HepG2 (cell line): Measurements from ENCODE around the gene FUT6. TPM values are rescaled to one million over a fixed set of nuclear protein-coding genes. Genes with fewer than 3 reads are reported as not detected.

ENCODE experiments used
- ARID3A ChIP-seq: IDR thresholded peaks from 2 replicates; pipeline ENCODE4 v1.6.1; 2012; ENCODE audit warnings: low read depth, low read length, improper control_type of control experiment
- CERS6 ChIP-seq: sonication (generic); formaldehyde crosslinking; IDR thresholded peaks from 2 replicates; pipeline ENCODE4 v1.5.0; 2020; ENCODE audit warnings: missing genetic modification reagents
- MBD4 ChIP-seq: IDR thresholded peaks from 2 replicates; pipeline ENCODE4 v1.6.1; 2012; ENCODE audit warnings: low read length, inconsistent platforms, borderline replicate concordance
- NFIC ChIP-seq: IDR thresholded peaks from 2 replicates; pipeline ENCODE4 v1.6.1; 2012; ENCODE audit warnings: mild to moderate bottlenecking, low read length, inconsistent platforms
- POLR2G ChIP-seq: fragments of 200-400 bp; formaldehyde crosslinking; IDR thresholded peaks from 2 replicates; pipeline ENCODE4 v1.6.1; 2018; ENCODE audit warnings: mild to moderate bottlenecking, low read depth, low read length, moderate library complexity
- SOX6 ChIP-seq, 2 experiments: fragments of 450-650 bp in 1 of 2; sonication (generic) in 1 of 2; formaldehyde crosslinking in 1 of 2; IDR thresholded peaks; 2 replicates each; pipeline versions ENCODE4 v1.4.0 to v1.6.1; 2017 to 2020; ENCODE audit warnings: antibody characterized with exemption in 1 of 2, mild to moderate bottlenecking in 1 of 2, missing genetic modification reagents in 1 of 2
- ZBED4 ChIP-seq: sonication (generic); formaldehyde crosslinking; IDR thresholded peaks from 2 replicates; pipeline ENCODE4 v1.4.0; 2020; ENCODE audit warnings: missing genetic modification reagents, borderline replicate concordance
- ZFP41 ChIP-seq: sonication (generic); formaldehyde crosslinking; IDR thresholded peaks from 2 replicates; pipeline ENCODE4 v1.4.0; 2020; ENCODE audit warnings: mild to moderate bottlenecking, missing genetic modification reagents, borderline replicate concordance
- ZMYM2 ChIP-seq: sonication (generic); formaldehyde crosslinking; IDR thresholded peaks from 2 replicates; pipeline ENCODE4 v1.8.0; 2022; ENCODE audit warnings: mild to moderate bottlenecking, missing genetic modification reagents
- ZNF18 ChIP-seq: sonication (generic); formaldehyde crosslinking; IDR thresholded peaks from 2 replicates; pipeline ENCODE4 v1.8.0; 2022; ENCODE audit warnings: mild to moderate bottlenecking, missing genetic modification reagents; ENCODE audit not compliant: insufficient replicate concordance
- ZNF275 ChIP-seq: sonication (generic); formaldehyde crosslinking; IDR thresholded peaks from 2 replicates; pipeline ENCODE4 v1.8.0; 2022; ENCODE audit warnings: missing genetic modification reagents, mild to moderate bottlenecking, inconsistent platforms, borderline replicate concordance
- ZNF382 ChIP-seq: sonication (generic); formaldehyde crosslinking; IDR thresholded peaks from 2 replicates; pipeline ENCODE4 v1.5.0; 2020; ENCODE audit warnings: missing genetic modification reagents, mild to moderate bottlenecking, borderline replicate concordance
- ZNF543 ChIP-seq: sonication (generic); formaldehyde crosslinking; IDR thresholded peaks from 2 replicates; pipeline ENCODE4 v1.4.0; 2020; ENCODE audit warnings: mild to moderate bottlenecking, missing genetic modification reagents
- ZNF547 ChIP-seq: sonication (generic); formaldehyde crosslinking; IDR thresholded peaks from 2 replicates; pipeline ENCODE4 v1.5.1; 2020; ENCODE audit warnings: mild to moderate bottlenecking, missing genetic modification reagents
- polyA plus RNA-seq, 8 experiments: library from polyadenylated mRNA; depleted of rRNA in 3 of 8; stranded (reverse) in 7 of 8; unstranded in 1 of 8; fragments of >200 nt; fragmentation: Illumina TruSeq in 4 of 8; extraction: Trizol in 4 of 8; gene quantifications; 2 replicates each; pipeline versions ENCODE4 v1.2.1 to v1.2.3, GENCODE V29; 2011 to 2016; ENCODE audit warnings: low read depth in 4 of 8, missing spikeins in 1 of 8, mixed read lengths in 1 of 8; ENCODE audit not compliant: insufficient read depth in 1 of 8
- total RNA-seq, 5 experiments: library from RNA; depleted of rRNA; stranded (reverse); fragments of >200 nt; fragmentation: Illumina TruSeq; extraction: Trizol; gene quantifications; 2 replicates each; pipeline ENCODE4 v1.2.3, GENCODE V29; 2016; ENCODE audit warnings: low read depth in 1 of 5
- TF ChIP-seq, protein P1 (sequence below): IDR thresholded peaks from 2 replicates; pipeline ENCODE4 v1.6.1; 2016; ENCODE audit warnings: low read depth, control low read depth

FUT6 gene
- total and polyA plus RNA-seq, 2 of the 13 experiments (the other 11 are each of a cell fraction or from before 2014, with no cell fraction given): 8.2 to 27.7 TPM

DNA sequence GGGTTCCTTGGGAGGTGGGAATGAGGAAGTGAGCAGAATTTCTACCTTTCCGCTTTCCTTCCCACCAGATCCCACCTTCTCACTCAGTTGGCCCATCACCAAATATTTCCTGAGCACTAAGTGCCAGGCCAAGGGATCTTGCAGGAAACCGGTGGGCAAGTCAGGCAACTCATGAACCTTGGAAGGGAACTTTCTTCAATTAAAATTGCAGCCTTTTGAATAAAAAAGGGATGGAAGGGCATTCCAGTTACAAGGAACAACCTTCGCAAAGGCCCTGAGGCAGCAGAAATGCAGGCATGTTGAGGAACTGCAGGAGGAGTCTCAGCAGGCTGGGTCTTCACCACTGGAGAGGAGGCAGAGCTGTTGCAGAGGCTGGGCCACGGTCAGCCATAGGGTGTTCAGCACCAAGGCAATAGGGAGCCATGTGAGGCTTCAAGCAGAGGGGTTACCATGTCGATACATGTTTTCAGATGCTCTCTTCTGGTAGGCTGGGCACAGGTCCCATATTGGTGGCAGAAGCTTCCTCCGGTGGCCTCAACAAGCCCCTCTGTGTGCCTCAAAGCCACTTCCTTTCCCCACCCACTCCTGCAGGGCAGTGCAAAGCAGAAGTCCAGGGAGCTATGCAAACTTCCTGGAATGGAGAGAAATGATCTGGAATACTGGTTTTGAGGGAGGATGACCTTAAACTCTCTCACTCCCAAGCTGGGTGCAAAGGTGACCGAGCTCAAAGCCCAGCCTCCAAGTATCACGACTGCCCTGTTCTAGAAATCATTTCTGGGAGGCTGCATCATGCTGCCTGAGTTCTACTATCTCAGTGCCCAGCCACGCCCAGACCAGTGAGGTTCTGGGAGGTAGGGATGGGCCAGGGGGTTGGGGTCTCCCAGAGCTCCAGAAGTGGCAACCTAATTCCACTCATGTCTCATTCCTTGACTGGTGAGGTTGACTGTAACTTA, at the start of gene FUT6 (continued):
- TF ChIP-seq ZNF275 (CRISPR knock-in tag): 0 out of 2 replicates have a peak, but pooled peaks have one; percentile 9
- no peak for TF ChIP-seq ARID3A
- peak; percentile 66 for TF ChIP-seq ZMYM2 (CRISPR knock-in tag)
- no peak for TF ChIP-seq SOX6 (IDR thresholded peaks at IDR 0.05)
- peak; percentile 23; the same call in 1 of the 2 replicates for TF ChIP-seq SOX6 (CRISPR knock-in tag; IDR thresholded peaks at IDR 0.05)
- TF ChIP-seq CERS6 (CRISPR knock-in tag): no peak
- peak; percentile 70 for TF ChIP-seq ZNF18 (CRISPR knock-in tag)
- TF ChIP-seq ZFP41 (CRISPR knock-in tag): no peak
- peak; percentile 60 for TF ChIP-seq POLR2G
- TF ChIP-seq MBD4: no peak
- no peak for TF ChIP-seq ZBED4 (CRISPR knock-in tag)
- TF ChIP-seq, protein P1, sequence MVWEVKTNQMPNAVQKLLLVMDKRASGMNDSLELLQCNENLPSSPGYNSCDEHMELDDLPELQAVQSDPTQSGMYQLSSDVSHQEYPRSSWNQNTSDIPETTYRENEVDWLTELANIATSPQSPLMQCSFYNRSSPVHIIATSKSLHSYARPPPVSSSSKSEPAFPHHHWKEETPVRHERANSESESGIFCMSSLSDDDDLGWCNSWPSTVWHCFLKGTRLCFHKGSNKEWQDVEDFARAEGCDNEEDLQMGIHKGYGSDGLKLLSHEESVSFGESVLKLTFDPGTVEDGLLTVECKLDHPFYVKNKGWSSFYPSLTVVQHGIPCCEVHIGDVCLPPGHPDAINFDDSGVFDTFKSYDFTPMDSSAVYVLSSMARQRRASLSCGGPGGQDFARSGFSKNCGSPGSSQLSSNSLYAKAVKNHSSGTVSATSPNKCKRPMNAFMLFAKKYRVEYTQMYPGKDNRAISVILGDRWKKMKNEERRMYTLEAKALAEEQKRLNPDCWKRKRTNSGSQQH (CRISPR knock-in tag): no peak
- TF ChIP-seq ZNF382: no peak
- peak; percentile 54; the same call in 1 of the 2 replicates for TF ChIP-seq ZNF547 (CRISPR knock-in tag)
- TF ChIP-seq NFIC: no peak
- TF ChIP-seq ZNF543 (CRISPR knock-in tag): 0 out of 2 replicates have a peak, but pooled peaks have one; percentile 25
